ENCODE measurements around the gene TMEM170A. TPM values are rescaled to one million over a fixed set of nuclear protein-coding genes. Genes with fewer than 3 reads are reported as not detected.

Gene TMEM170A
- total and polyA plus RNA-seq, 2 of the 13 experiments (the other 11 are each of a cell fraction or from before 2014, with no cell fraction given), result 35.7 to 39.7 TPM

DNA sequence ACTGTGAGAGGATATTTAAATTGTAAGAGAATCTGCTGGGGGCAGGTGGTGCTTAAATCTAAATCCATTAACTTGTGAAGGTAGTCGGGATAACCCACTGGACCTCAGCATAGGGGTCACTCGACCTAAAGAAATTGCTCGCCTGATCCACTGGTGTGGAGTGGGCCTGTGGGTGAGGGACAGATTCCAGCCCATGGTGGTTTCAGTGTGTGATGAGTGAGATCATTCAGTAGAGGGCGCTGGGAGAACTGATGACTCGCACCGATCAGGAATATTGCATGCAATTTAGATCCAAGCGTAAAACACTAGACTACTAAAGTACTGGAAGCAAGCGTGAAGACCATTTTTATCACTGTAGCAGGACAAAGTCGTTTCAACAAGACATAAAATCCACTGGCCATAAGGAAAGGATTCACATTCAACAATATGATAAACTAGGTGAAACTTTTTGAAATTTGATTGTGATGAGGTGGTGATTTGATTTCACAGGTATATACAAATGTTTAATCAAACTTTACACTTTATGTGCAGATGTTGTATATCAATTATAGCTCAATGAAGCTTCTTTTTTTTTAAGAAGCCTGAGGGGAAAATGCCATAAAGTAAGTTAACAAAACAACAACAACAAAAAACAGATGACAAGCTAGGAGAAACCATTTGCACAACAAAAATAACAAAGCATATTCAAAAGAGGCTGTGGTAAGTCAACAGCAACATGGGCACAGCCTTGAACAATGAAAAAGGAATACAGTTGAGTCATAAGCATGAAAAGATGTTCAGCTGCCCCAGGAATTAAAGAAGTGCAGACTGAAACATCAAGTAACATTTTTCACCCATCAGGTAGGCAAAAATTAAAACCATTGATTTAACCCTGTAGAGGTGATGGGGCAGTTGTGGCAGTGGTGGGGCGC, 7.5 kb upstream of the TMEM170A start (continued):
- TF ChIP-seq ZNF335 (CRISPR knock-in tag; IDR thresholded peaks at IDR 0.05) (no peak), SP4 (CRISPR knock-in tag; IDR thresholded peaks at IDR 0.05) (no peak), ZBTB34 (CRISPR knock-in tag; IDR thresholded peaks at IDR 0.05) (no peak), THAP11 (CRISPR knock-in tag; IDR thresholded peaks at IDR 0.05) (peak; percentile 64), TEAD3 (CRISPR knock-in tag; optimal IDR thresholded peaks at IDR 0.05; ENCODE audit: borderline replicate concordance) (peak; percentile 71), RARG (CRISPR knock-in tag; IDR thresholded peaks at IDR 0.05; ENCODE audit: low read depth) (0 out of 2 replicates have a peak, but pooled peaks have one; percentile 68), ZNF232 (CRISPR knock-in tag; IDR thresholded peaks at IDR 0.05; ENCODE audit: borderline replicate concordance) (no peak), ZNF230 (CRISPR knock-in tag; IDR thresholded peaks at IDR 0.05) (no peak), CENPT (CRISPR knock-in tag; IDR thresholded peaks at IDR 0.05; ENCODE audit: low read depth) (no peak), ZNF773 (CRISPR knock-in tag; IDR thresholded peaks at IDR 0.05; ENCODE audit: borderline replicate concordance) (no peak), CSRNP1 (CRISPR knock-in tag; IDR thresholded peaks at IDR 0.05) (no peak), ATF1 (CRISPR knock-in tag; IDR thresholded peaks at IDR 0.05) (0 out of 2 replicates have a peak, but pooled peaks have one; percentile 14), ZNF547 (CRISPR knock-in tag; IDR thresholded peaks at IDR 0.05) (0 out of 2 replicates have a peak, but pooled peaks have one; percentile 41), ZBED4 (CRISPR knock-in tag; IDR thresholded peaks at IDR 0.05; ENCODE audit: borderline replicate concordance) (no peak)
- TF ChIP-seq, protein P1, sequence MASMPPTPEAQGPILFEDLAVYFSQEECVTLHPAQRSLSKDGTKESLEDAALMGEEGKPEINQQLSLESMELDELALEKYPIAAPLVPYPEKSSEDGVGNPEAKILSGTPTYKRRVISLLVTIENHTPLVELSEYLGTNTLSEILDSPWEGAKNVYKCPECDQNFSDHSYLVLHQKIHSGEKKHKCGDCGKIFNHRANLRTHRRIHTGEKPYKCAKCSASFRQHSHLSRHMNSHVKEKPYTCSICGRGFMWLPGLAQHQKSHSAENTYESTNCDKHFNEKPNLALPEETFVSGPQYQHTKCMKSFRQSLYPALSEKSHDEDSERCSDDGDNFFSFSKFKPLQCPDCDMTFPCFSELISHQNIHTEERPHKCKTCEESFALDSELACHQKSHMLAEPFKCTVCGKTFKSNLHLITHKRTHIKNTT (CRISPR knock-in tag; IDR thresholded peaks at IDR 0.05), result no peak
- TF ChIP-seq, protein P2, sequence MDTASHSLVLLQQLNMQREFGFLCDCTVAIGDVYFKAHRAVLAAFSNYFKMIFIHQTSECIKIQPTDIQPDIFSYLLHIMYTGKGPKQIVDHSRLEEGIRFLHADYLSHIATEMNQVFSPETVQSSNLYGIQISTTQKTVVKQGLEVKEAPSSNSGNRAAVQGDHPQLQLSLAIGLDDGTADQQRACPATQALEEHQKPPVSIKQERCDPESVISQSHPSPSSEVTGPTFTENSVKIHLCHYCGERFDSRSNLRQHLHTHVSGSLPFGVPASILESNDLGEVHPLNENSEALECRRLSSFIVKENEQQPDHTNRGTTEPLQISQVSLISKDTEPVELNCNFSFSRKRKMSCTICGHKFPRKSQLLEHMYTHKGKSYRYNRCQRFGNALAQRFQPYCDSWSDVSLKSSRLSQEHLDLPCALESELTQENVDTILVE (CRISPR knock-in tag; IDR thresholded peaks at IDR 0.05), result no peak
- TF ChIP-seq, protein P3, sequence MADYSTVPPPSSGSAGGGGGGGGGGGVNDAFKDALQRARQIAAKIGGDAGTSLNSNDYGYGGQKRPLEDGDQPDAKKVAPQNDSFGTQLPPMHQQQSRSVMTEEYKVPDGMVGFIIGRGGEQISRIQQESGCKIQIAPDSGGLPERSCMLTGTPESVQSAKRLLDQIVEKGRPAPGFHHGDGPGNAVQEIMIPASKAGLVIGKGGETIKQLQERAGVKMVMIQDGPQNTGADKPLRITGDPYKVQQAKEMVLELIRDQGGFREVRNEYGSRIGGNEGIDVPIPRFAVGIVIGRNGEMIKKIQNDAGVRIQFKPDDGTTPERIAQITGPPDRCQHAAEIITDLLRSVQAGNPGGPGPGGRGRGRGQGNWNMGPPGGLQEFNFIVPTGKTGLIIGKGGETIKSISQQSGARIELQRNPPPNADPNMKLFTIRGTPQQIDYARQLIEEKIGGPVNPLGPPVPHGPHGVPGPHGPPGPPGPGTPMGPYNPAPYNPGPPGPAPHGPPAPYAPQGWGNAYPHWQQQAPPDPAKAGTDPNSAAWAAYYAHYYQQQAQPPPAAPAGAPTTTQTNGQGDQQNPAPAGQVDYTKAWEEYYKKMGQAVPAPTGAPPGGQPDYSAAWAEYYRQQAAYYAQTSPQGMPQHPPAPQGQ (CRISPR knock-in tag; IDR thresholded peaks at IDR 0.05; ENCODE audit: borderline replicate concordance), result no peak
